Mesendoderm (in vitro differentiated cells): ENCODE data around the gene SELENOV.

Experiments
- DNase-seq: peaks from one replicate; pipeline ENCODE4 v3.0.0; 2013
- H2AK5ac ChIP-seq: 2 replicates; pipeline ENCODE4 v1.6.1; 2013; ENCODE audit warnings: low read length, inconsistent platforms
- H2BK120ac ChIP-seq: 2 replicates; pipeline ENCODE4 v1.6.1; 2013; ENCODE audit warnings: low read depth, mild to moderate bottlenecking, low read length, moderate library complexity, mixed read lengths
- H2BK15ac ChIP-seq: replicated peaks from 2 replicates; pipeline ENCODE4 v1.6.1; 2013; ENCODE audit warnings: low read depth, mild to moderate bottlenecking, moderate library complexity
- H2BK5ac ChIP-seq: 2 replicates; pipeline ENCODE4 v1.6.1; 2013; ENCODE audit warnings: low read length, inconsistent platforms
- H3K18ac ChIP-seq: 2 replicates; pipeline ENCODE4 v1.6.1; 2013; ENCODE audit warnings: mild to moderate bottlenecking, low read length, mixed read lengths
- H3K23ac ChIP-seq: one replicate; pipeline ENCODE4 v1.6.1; 2013; ENCODE audit warnings: low read length
- H3K27ac ChIP-seq: 2 replicates; pipeline ENCODE4 v1.5.1; 2013; ENCODE audit warnings: low read depth, mild to moderate bottlenecking, inconsistent platforms, low read length, moderate library complexity
- H3K27me3 ChIP-seq: 2 replicates; pipeline ENCODE4 v1.6.1; 2013; ENCODE audit warnings: low read length, control low read depth, mild to moderate bottlenecking, inconsistent platforms; ENCODE audit not compliant: insufficient read depth, poor library complexity
- H3K36me3 ChIP-seq: 2 replicates; pipeline ENCODE4 v1.6.1; 2013; ENCODE audit warnings: low read length, inconsistent platforms; ENCODE audit not compliant: control insufficient read depth, insufficient read depth
- H3K4ac ChIP-seq: one replicate; pipeline ENCODE4 v1.6.1; 2013; ENCODE audit warnings: low read depth, mild to moderate bottlenecking, low read length, moderate library complexity
- H3K4me1 ChIP-seq: 2 replicates; pipeline ENCODE4 v1.6.1; 2013; ENCODE audit warnings: low read depth, low read length, inconsistent platforms; ENCODE audit not compliant: control insufficient read depth
- H3K4me2 ChIP-seq: 2 replicates; pipeline ENCODE4 v1.6.1; 2013; ENCODE audit warnings: low read length
- H3K4me3 ChIP-seq: 2 replicates; pipeline ENCODE4 v1.5.1; 2013; ENCODE audit warnings: mild to moderate bottlenecking, low read length
- H3K56ac ChIP-seq: one replicate; pipeline ENCODE4 v1.6.1; 2013; ENCODE audit warnings: low read length
- H3K79me1 ChIP-seq: 2 replicates; pipeline ENCODE4 v1.6.1; 2013; ENCODE audit warnings: low read length, inconsistent platforms
- H3K79me2 ChIP-seq: 2 replicates; pipeline ENCODE4 v1.6.1; 2013; ENCODE audit warnings: mild to moderate bottlenecking, low read length; ENCODE audit not compliant: control insufficient read depth, insufficient read depth
- H3K9ac ChIP-seq: 2 replicates; pipeline ENCODE4 v1.6.1; 2013; ENCODE audit warnings: low read length, inconsistent platforms
- H4K5ac ChIP-seq: one replicate; pipeline ENCODE4 v1.6.1; 2013; ENCODE audit warnings: low read length
- H4K8ac ChIP-seq: one replicate; pipeline ENCODE4 v1.6.1; 2013; ENCODE audit warnings: low read depth, mild to moderate bottlenecking, control low read depth, low read length, moderate library complexity
- WGBS: extraction: QIAGEN DNeasy Blood & Tissue Kit; methylation state at CpG from one replicate; pipeline ENCODE4 v1.1.7; 2013; ENCODE audit warnings: low lambda C conversion rate, missing lambda C conversion rate; ENCODE audit not compliant: insufficient coverage; ENCODE audit errors: extremely low coverage; 5-methylcytosine and 5-hydroxymethylcytosine counted together

Gene SELENOV

DNA sequence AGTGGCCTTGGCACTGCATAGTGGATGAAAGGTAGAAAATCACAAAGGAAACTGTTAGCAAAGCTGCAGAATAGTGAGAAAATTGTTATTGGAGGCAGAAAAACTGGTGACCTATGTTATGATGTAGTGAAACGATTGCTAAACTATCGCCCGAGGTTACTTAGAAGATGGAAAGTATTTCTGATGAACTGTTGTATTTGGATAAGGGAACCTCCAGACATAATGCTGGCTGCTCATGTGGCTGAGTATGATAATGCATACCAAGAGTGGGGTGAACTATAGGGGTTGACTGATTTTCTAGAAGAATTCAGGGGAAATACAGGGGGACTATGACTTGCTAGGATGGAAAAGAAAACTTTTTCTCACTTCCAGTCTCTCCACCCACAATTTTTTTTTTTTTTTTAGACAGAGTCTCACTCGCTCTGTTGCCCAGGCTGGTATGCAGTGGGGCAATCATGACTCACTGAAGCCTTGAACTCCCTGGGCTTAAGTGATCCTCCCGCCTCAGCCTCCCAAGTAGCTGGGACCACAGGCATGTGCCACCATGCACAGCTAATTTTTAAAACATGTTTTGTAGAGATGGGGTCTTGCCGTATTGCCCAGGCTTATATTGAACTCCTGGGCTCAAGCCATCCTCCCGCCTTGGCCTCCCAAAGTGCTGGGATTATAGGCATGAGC, 29.4 kb downstream of the SELENOV start:
- Histone ChIP-seq H3K79me2 (no peaks in the 10 kb centered on the region), H2AK5ac (no peak overlapping the region), H3K4ac (no peak overlapping the region), H3K56ac (no peak overlapping the region), H2BK5ac (no peak overlapping the region), H3K18ac (no peak overlapping the region), H3K4me2 (no peak overlapping the region), H2BK120ac (no peak overlapping the region), H4K5ac (no peak overlapping the region), H3K79me1 (no peaks in the 10 kb centered on the region), H3K27me3 (no peaks in the 10 kb centered on the region), H3K23ac (no peak overlapping the region), H3K4me3 (no peak overlapping the region), H3K4me1 (peaks cover 2% of the 10 kb centered on the region), H4K8ac (no peak overlapping the region), H3K36me3 (no peaks in the 10 kb centered on the region), H2BK15ac (no peak overlapping the region), H3K9ac (no peak overlapping the region), H3K27ac (no peak overlapping the region)
- no CpG with 5 or more reads among the region's 7 CpGs for WGBS
- DNase-seq, result no peak

DNA sequence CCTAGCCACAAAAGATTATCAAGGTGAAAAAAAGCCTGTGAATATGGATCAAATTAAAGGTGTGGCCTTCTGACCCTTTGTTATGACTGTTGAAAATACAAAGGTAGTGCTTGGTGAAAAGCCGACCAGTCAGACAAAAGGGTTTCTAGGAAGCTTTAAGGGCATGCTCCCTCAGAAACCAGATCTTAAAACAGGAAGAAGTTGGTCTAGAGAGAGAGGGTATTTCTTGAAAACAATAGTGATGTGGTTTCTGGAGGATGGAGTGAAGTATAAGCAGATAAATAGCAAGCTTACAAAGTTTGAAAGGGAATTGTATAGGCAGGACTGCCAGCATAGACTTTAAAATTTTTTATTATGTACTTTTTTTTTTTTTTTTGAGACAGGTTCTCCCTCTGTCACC, 30.0 kb downstream of the SELENOV start:
- Histone ChIP-seq H2AK5ac (no peak overlapping the region), H2BK120ac (no peak overlapping the region), H3K27ac (no peak overlapping the region), H3K4me2 (no peak overlapping the region), H2BK15ac (no peak overlapping the region), H4K5ac (no peak overlapping the region), H3K9ac (no peak overlapping the region), H3K36me3 (no peaks in the 10 kb centered on the region), H3K4ac (no peak overlapping the region), H3K27me3 (no peaks in the 10 kb centered on the region), H3K4me3 (no peak overlapping the region), H3K79me2 (no peaks in the 10 kb centered on the region), H3K79me1 (no peaks in the 10 kb centered on the region), H3K56ac (no peak overlapping the region), H4K8ac (no peak overlapping the region), H2BK5ac (no peak overlapping the region), H3K23ac (no peak overlapping the region), H3K18ac (no peak overlapping the region), H3K4me1 (peaks cover 2% of the 10 kb centered on the region)
- DNase-seq, result no peak
- no CpG with 5 or more reads among the region's 1 CpG for WGBS

DNA sequence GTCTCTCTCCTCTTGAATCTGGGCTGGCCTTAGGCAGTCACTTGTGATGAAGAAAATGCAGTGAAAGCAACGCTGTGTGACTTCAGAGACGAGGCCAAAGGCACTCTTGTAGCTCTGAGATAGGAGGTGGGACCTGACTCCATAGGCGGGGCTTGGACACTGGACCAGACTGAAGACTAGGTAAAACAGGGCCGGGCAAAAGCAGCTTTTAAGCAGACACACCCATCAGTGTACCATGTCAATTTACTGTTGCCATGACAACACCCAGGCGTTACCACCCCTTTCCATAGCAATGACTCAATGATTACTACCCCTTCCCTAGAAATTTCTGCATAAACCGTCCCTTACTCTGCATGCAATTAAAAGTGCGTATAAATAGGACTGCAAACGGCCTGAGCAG, 31.7 kb downstream of the SELENOV start:
- H3K27me3 ChIP-seq, result no peaks in the 10 kb centered on the region
- whole genome bisulfite sequencing, result no CpG with 5 or more reads among the region's 8 CpGs
- no peak overlapping the region for H3K4ac ChIP-seq
- no peaks in the 10 kb centered on the region for H3K79me1 ChIP-seq
- DNase-seq, result peak; percentile 54
- no peak overlapping the region for H2BK120ac ChIP-seq
- H3K23ac ChIP-seq, result no peak overlapping the region
- H3K79me2 ChIP-seq, result no peaks in the 10 kb centered on the region
- H4K8ac ChIP-seq, result no peak overlapping the region
- no peak overlapping the region for H3K9ac ChIP-seq
- no peak overlapping the region for H3K4me2 ChIP-seq
- H3K27ac ChIP-seq, result no peak overlapping the region
- H3K4me1 ChIP-seq, result peaks cover 2% of the 10 kb centered on the region
- H3K18ac ChIP-seq, result no peak overlapping the region
- H2BK5ac ChIP-seq, result no peak overlapping the region
- H2BK15ac ChIP-seq, result no peak overlapping the region
- no peak overlapping the region for H4K5ac ChIP-seq
- no peaks in the 10 kb centered on the region for H3K36me3 ChIP-seq
- no peak overlapping the region for H3K4me3 ChIP-seq
- no peak overlapping the region for H2AK5ac ChIP-seq
- no peak overlapping the region for H3K56ac ChIP-seq

DNA sequence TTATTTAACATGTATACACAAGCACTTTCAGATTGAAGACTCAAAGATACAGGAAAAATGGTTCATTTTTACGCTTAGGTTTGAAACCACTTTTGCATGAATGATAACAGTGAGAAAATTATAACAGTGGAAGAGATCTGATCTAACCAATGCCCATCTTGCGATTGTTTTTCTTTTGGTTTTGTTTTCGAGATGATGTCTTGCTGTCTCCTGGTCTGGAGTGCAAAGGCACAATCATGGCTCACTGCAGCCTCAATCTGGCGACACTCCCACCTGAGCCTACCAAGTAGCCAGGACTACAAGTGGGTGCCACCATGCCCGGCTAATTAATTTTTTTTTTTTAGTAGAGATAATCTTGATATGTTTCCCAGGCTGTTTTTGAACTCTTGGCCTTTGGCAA, 35.3 kb downstream of the SELENOV start:
- H3K27ac ChIP-seq, result no peak overlapping the region
- no peak overlapping the region for H2BK5ac ChIP-seq
- no peaks in the 10 kb centered on the region for H3K79me2 ChIP-seq
- no peak overlapping the region for H3K56ac ChIP-seq
- no peak overlapping the region for H4K8ac ChIP-seq
- H3K36me3 ChIP-seq, result no peaks in the 10 kb centered on the region
- no peak overlapping the region for H3K4me2 ChIP-seq
- no peak overlapping the region for H3K4me3 ChIP-seq
- H2BK15ac ChIP-seq, result no peak overlapping the region
- no peak overlapping the region for H3K18ac ChIP-seq
- no peak for DNase-seq
- no peaks in the 10 kb centered on the region for H3K79me1 ChIP-seq
- no CpG with 5 or more reads among the region's 5 CpGs for WGBS
- no peak overlapping the region for H2AK5ac ChIP-seq
- no peaks in the 10 kb centered on the region for H3K27me3 ChIP-seq
- no peak overlapping the region for H3K23ac ChIP-seq
- H4K5ac ChIP-seq, result no peak overlapping the region
- H2BK120ac ChIP-seq, result no peak overlapping the region
- H3K4me1 ChIP-seq, result no peaks in the 10 kb centered on the region
- no peak overlapping the region for H3K9ac ChIP-seq
- H3K4ac ChIP-seq, result no peak overlapping the region

DNA sequence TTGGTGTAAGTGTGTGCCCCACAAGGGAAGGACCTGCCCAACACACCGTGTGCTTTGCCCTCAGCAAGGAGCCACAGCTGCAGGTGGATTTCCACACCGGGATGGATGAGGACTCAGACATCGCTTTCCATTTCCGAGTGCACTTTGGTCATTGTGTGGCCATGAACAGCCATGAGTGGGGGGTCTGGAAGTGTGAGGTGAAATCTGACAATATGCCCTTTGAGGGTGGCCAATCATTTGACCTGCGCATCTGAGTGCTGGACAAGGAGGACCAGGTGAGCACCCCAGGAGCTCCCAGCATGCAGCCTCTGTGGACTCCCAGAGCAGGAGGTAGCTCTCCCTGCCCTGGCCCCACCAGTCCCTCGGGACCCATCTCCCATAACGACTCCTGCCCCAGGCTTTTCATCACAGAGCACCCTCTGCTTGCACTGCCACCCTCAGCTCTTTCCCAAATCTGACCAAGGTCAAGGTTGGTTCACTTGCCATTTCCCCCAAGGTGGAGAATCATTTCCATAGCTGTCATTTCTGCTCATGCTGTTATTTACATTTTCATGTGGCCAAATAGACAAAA, 38.2 kb downstream of the SELENOV start:
- no peak overlapping the region for H3K27ac ChIP-seq
- no peak overlapping the region for H3K18ac ChIP-seq
- no peak overlapping the region for H3K4me2 ChIP-seq
- no peak overlapping the region for H4K5ac ChIP-seq
- no peak overlapping the region for H3K4ac ChIP-seq
- no peak overlapping the region for H2BK120ac ChIP-seq
- no peaks in the 10 kb centered on the region for H3K79me1 ChIP-seq
- no CpG with 5 or more reads among the region's 7 CpGs for WGBS
- H3K36me3 ChIP-seq, result no peaks in the 10 kb centered on the region
- H3K79me2 ChIP-seq, result no peaks in the 10 kb centered on the region
- no peak overlapping the region for H2AK5ac ChIP-seq
- no peaks in the 10 kb centered on the region for H3K4me1 ChIP-seq
- DNase-seq, result no peak
- no peak overlapping the region for H3K9ac ChIP-seq
- H3K56ac ChIP-seq, result no peak overlapping the region
- no peak overlapping the region for H3K4me3 ChIP-seq
- no peak overlapping the region for H2BK15ac ChIP-seq
- H3K23ac ChIP-seq, result no peak overlapping the region
- H4K8ac ChIP-seq, result no peak overlapping the region
- H3K27me3 ChIP-seq, result no peaks in the 10 kb centered on the region
- H2BK5ac ChIP-seq, result no peak overlapping the region
